ENCODE results near the gene USP17L12. TPM values are rescaled to one million over a fixed set of nuclear protein-coding genes. Genes with fewer than 3 reads are reported as not detected.
"Not testable (repeated sequence)": the region's sequence is repeated elsewhere in the genome, so short reads cannot be mapped to it uniquely, and the experiment has no call there.

USP17L12 gene
- total RNA-seq, 5 donors from 2014 or later (not counting 1 experiment from before 2014, with no cell fraction given) = not detected

DNA sequence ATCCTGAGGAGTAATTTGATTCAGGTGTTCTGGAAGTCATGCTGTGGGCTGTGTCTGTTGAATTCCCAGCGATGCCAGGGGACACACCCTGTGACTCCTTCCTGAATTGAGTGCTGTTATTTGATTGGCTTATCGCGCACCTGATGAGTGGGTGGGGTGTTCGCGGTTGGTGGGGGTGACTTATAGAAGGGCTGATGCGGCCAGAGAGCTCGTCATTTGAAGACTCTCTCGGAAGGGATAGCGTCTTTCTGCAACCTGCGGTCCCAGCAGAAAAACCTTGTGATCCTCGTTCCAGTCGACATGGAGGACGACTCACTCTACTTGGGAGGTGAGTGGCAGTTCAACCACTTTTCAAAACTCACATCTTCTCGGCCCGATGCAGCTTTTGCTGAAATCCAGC is 47.4 kb downstream of the USP17L12 start, which contains the start of gene USP17L22:
USP17L22 (plus strand) TSS at position 301 of the 400 bp plus-strand sequence; CDS start at position 301, 0 bp downstream.
- H3K27me3 ChIP-seq (replicated peaks in 1 of 2; ENCODE audit: control insufficient read depth in 2 of 2, extremely low read depth in 1 of 2, insufficient read depth in 2 of 2, low read length in 1 of 2); H3K27me3 Mint-ChIP-seq; H3K9me3 Mint-ChIP-seq; H3K27ac Mint-ChIP-seq; CTCF ChIA-PET; POLR2A ChIA-PET; H3K4me1 ChIP-seq (ENCODE audit: control insufficient read depth in 1 of 2, extremely low read depth in 1 of 2, insufficient read depth in 2 of 2, low read length in 2 of 2); H3K4me3 Mint-ChIP-seq; H3K9me3 ChIP-seq; H3K4me1 Mint-ChIP-seq; DNase-seq; H3K36me3 ChIP-seq (ENCODE audit: control insufficient read depth in 2 of 2, extremely low read depth in 1 of 2, insufficient read depth in 1 of 2, low read length in 1 of 2); H3K27ac ChIP-seq (ENCODE audit: low read length); H3K4me3 ChIP-seq (ENCODE audit: control insufficient read depth in 1 of 2, extremely low read depth in 1 of 2, low read length in 1 of 2); H3K36me3 Mint-ChIP-seq; ATAC-seq (replicated peaks in 1 of 4): not testable (repeated sequence)
- WGBS (ENCODE audit: insufficient coverage) = no CpG with 5 or more reads among the region's 15 CpGs

Other genes starting within 250 kb of the USP17L12 start
- gene FAM90A26, start 49.7 kb upstream of the USP17L12 start, total RNA-seq = not detected
- gene USP17L10, start 9.5 kb upstream of the USP17L12 start, total RNA-seq = not detected
- not detected for gene USP17L11, start 4.7 kb upstream of the USP17L12 start, total RNA-seq
- not detected for gene USP17L13, start 4.7 kb downstream of the USP17L12 start, total RNA-seq
- gene USP17L15, start 14.2 kb downstream of the USP17L12 start, total RNA-seq = under 1 TPM in 1 of 5 donors, not detected in 4; 0.20 TPM
- gene USP17L17, start 23.7 kb downstream of the USP17L12 start, total RNA-seq = not detected
- gene USP17L18, start 28.5 kb downstream of the USP17L12 start, total RNA-seq = not detected
- gene USP17L19, start 33.2 kb downstream of the USP17L12 start, total RNA-seq = not detected
- not detected for gene USP17L20, start 38.0 kb downstream of the USP17L12 start, total RNA-seq
- gene USP17L21, start 42.7 kb downstream of the USP17L12 start, total RNA-seq = not detected
- gene USP17L22, start 47.5 kb downstream of the USP17L12 start, total RNA-seq = not detected
- gene USP17L24, start 105.0 kb downstream of the USP17L12 start, total RNA-seq = not detected
- gene USP17L25, start 109.8 kb downstream of the USP17L12 start, total RNA-seq = not detected
- gene USP17L26, start 114.5 kb downstream of the USP17L12 start, total RNA-seq = not detected
- gene USP17L5, start 119.3 kb downstream of the USP17L12 start, total RNA-seq = not detected
- not detected for gene USP17L27, start 124.0 kb downstream of the USP17L12 start, total RNA-seq
- gene USP17L28, start 128.7 kb downstream of the USP17L12 start, total RNA-seq = not detected
- gene USP17L29, start 133.5 kb downstream of the USP17L12 start, total RNA-seq = not detected
- gene USP17L30, start 143.0 kb downstream of the USP17L12 start, total RNA-seq = not detected
- gene DEFB131A, start 224.3 kb downstream of the USP17L12 start, total RNA-seq = not detected